SK-N-SH treated with all-trans-retinoic acid at 6 μM for 48 hours (cell line): ENCODE results near the gene RALGAPA1.

ENCODE experiments used
- ARNTL ChIP-seq: fragments of 450-650 bp; formaldehyde crosslinking; IDR thresholded peaks from 2 replicates; pipeline ENCODE4 v1.5.0; 2020; ENCODE audit warnings: low read depth, mild to moderate bottlenecking, moderate library complexity, borderline replicate concordance
- CREB5 ChIP-seq: fragments of 250-450 bp; sonication (Bioruptor Pico); IDR thresholded peaks from 2 replicates; pipeline ENCODE4 v1.5.1; 2020; ENCODE audit warnings: low read depth, mild to moderate bottlenecking, moderate library complexity
- ISL1 ChIP-seq: fragments of 250-450 bp; sonication (Bioruptor Pico); IDR thresholded peaks from 2 replicates; pipeline ENCODE4 v2.1.2; 2022; ENCODE audit warnings: mild to moderate bottlenecking, moderate library complexity
- OSR1 ChIP-seq: fragments of 250-450 bp; sonication (Bioruptor Pico); IDR thresholded peaks from 2 replicates; pipeline ENCODE4 v1.8.0; 2022; ENCODE audit warnings: moderate library complexity, mild to moderate bottlenecking, inconsistent platforms
- PATZ1 ChIP-seq: fragments of 250-450 bp; sonication (Bioruptor Pico); IDR thresholded peaks from 2 replicates; pipeline ENCODE4 v1.8.0; 2020; ENCODE audit warnings: mild to moderate bottlenecking, moderate library complexity, borderline replicate concordance
- RARB ChIP-seq: fragments of 250-450 bp; sonication (Bioruptor Pico); IDR thresholded peaks from 2 replicates; pipeline ENCODE4 v1.8.0; 2021; ENCODE audit warnings: mild to moderate bottlenecking, moderate library complexity
- TCF4 ChIP-seq: fragments of 250-450 bp; sonication (Bioruptor Pico); IDR thresholded peaks from 2 replicates; pipeline ENCODE4 v1.8.0; 2021; ENCODE audit warnings: mild to moderate bottlenecking, moderate library complexity, borderline replicate concordance
- ZFP3 ChIP-seq: fragments of 250-450 bp; sonication (Bioruptor Pico); IDR thresholded peaks from 2 replicates; pipeline ENCODE4 v1.5.0; 2020; ENCODE audit warnings: mild to moderate bottlenecking, moderate library complexity
- ZFP30 ChIP-seq: fragments of 450-650 bp; formaldehyde crosslinking; IDR thresholded peaks from 2 replicates; pipeline ENCODE4 v1.5.0; 2022; ENCODE audit warnings: mild to moderate bottlenecking, moderate library complexity
- ZNF8 ChIP-seq: fragments of 450-650 bp; formaldehyde crosslinking; IDR thresholded peaks from 2 replicates; pipeline ENCODE4 v1.5.0; 2020; ENCODE audit warnings: mild to moderate bottlenecking, moderate library complexity

GRCh38 chr14:35740215-35740614 is 68.9 kb downstream of the RALGAPA1 start:
- TF ChIP-seq PATZ1 (CRISPR knock-in tag) (no peak), ZFP3 (CRISPR knock-in tag) (no peak), ISL1 (no peak), ARNTL (CRISPR knock-in tag) (no peak), TCF4 (CRISPR knock-in tag) (no peak), OSR1 (CRISPR knock-in tag) (no peak), ZFP30 (no peak), ZNF8 (CRISPR knock-in tag) (no peak), RARB (CRISPR knock-in tag) (no peak), CREB5 (no peak)
